Uterus (tissue), 4 donors: ENCODE results near the gene FAIM2. TPM values are rescaled to one million over a fixed set of nuclear protein-coding genes. Genes with fewer than 3 reads are reported as not detected.
A peak's percentile ranks its signal among the peaks of the same experiment; 100 is the strongest.

Source experiments
- DNase-seq, 2 donors: peaks; one replicate each; pipeline ENCODE4 v3.0.0-alpha.2; 2019 to 2020
- H3K27ac ChIP-seq, 2 donors: fragments of 200-600 bp; sonication (generic); 1 replicate in 1 of 2; 2 replicates in 1 of 2; pipeline ENCODE4 v1.5.1; 2016 to 2018
- H3K27me3 ChIP-seq, 2 donors: fragments of 200-600 bp; sonication (generic); one replicate each; pipeline ENCODE4 v1.5.1; 2018 to 2019; ENCODE audit warnings: control low read depth in 1 of 2
- H3K36me3 ChIP-seq, 2 donors: fragments of 200-600 bp; sonication (generic); one replicate each; pipeline ENCODE4 v1.5.1; 2019; ENCODE audit warnings: control low read depth in 1 of 2
- H3K4me1 ChIP-seq, 2 donors: fragments of 200-600 bp; sonication (generic); one replicate each; pipeline ENCODE4 v1.5.1; 2018 to 2019; ENCODE audit warnings: control low read depth in 1 of 2
- H3K4me3 ChIP-seq, 2 donors: fragments of 200-600 bp; sonication (generic); 1 replicate in 1 of 2; 2 replicates in 1 of 2; pipeline ENCODE4 v1.5.1; 2018 to 2019; ENCODE audit warnings: mild to moderate bottlenecking in 1 of 2
- H3K9me3 ChIP-seq, 2 donors: fragments of 200-600 bp; sonication (generic); one replicate each; pipeline ENCODE4 v1.5.1; 2019; ENCODE audit warnings: control low read depth in 1 of 2
- CTCF ChIP-seq, 4 experiments: fragments of 200-600 bp in 2 of 4; fragments of 450-650 bp in 2 of 4; sonication (generic) in 2 of 4; IDR thresholded peaks; one replicate each; pipeline ENCODE4 v1.5.1; 2016 to 2019; ENCODE audit warnings: antibody characterized with exemption in 4 of 4, mild to moderate bottlenecking in 2 of 4, moderate library complexity in 1 of 4
- POLR2A ChIP-seq, 2 donors: fragments of 450-650 bp; IDR thresholded peaks; one replicate each; pipeline ENCODE4 v1.6.1; 2016; ENCODE audit warnings: antibody characterized with exemption in 2 of 2, mild to moderate bottlenecking in 1 of 2, moderate library complexity in 1 of 2
- intact Hi-C: fragments of 100-400 bp; cut with DNase I; formaldehyde crosslinking; loops from one replicate; pipeline ENCODE4 v1.15.1; 2023; ENCODE audit warnings: low total_unique reads
- total RNA-seq, 4 donors: library from RNA; depleted of rRNA in 3 of 4; stranded (reverse); fragments of >200 nt in 3 of 4; gene quantifications; one replicate each; pipeline versions ENCODE4 v1.1.0 to v1.2.4, GENCODE V29; 2014 to 2023
- donor health status: DM: yes; HTN: yes; CAD: no.

Gene FAIM2
- total RNA-seq, 4 donors from 2014 or later, result 1.0 to 11.9 (median 5.5) TPM

DNA sequence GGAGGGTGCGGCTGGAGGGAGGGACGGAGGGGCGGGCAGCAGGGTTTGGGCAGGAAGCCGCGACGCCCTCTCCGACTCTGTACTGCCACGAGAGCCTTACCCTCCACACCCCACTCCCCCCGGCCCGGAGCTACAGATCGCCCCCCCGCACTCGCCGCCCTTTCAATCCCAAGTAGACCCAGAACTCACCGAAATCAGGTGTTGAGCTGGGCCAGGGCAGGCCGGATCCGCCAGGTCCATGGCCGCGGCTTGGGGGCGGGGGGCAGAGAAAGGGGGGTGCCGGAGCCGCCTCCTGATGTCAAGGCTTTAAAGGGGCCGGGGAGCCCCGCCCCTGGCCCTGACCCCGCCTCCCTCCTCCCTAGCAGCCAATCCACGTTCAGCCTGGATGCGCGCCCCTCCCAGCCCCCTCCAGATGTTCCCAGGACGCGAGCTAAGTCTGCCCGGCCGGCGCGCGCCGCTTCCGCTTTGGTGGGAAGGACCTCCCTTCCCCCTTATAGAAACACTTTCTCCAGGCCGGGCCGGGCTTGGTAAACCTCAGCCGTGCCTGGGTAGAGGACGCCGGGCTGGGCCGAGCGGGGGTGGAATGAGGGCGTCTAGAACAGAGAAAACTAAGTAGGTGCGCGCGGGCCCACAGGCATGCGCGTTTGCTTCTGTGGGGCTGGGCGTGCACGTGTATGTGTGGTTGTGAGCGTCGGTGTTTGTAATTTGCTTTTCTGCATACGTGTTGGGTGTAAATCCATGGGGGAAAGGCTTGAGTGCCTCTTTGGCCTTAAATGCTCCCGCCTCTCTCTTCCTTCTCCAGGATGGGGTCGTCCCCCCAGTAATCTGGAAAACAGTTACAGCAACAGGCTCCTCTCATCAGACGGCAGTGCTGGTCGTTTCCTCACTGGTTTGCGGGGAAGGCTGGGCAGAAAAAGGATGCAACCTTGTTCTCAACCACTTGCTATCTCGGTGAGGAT lies 75.3 kb downstream of the FAIM2 start, which contains the start of gene NCKAP5L:
Gene NCKAP5L (minus strand): TSS at position 281 of the 959 bp plus-strand sequence. CDS start 24,369 bp downstream, outside the sequence.
- Histone ChIP-seq H3K4me1 (peaks cover 0 to 4% of the 10 kb centered on the region in 2 donors), H3K9me3 (no peaks in the 10 kb centered on the region), H3K36me3 (no peaks in the 10 kb centered on the region), H3K27ac (peak within 1 kb of the TSS; percentile 86 to 91), H3K4me3 (peak within 1 kb of the TSS; percentile 90 to 95), H3K27me3 (no peaks in the 10 kb centered on the region)
- intact Hi-C loops, result no loop called here
- TF ChIP-seq POLR2A (IDR thresholded peaks at IDR 0.05) (peak; percentile 55), CTCF (IDR thresholded peaks at IDR 0.05) (no peak)
- peak; percentile 96 for DNase-seq

GRCh38 chr12:49827401-49828099 lies 76.2 kb downstream of the FAIM2 start:
- peak; percentile 57 to 70 for DNase-seq
- H3K27me3 ChIP-seq, result no peaks in the 10 kb centered on the region
- no peaks in the 10 kb centered on the region for H3K36me3 ChIP-seq
- peak overlapping the region; percentile 86 to 91 for H3K27ac ChIP-seq
- peak overlapping the region; percentile 90 to 95 for H3K4me3 ChIP-seq
- TF ChIP-seq POLR2A (IDR thresholded peaks at IDR 0.05), result no peak
- TF ChIP-seq CTCF (IDR thresholded peaks at IDR 0.05), result no peak
- peaks cover 0 to 4% of the 10 kb centered on the region in 2 donors for H3K4me1 ChIP-seq
- no peaks in the 10 kb centered on the region for H3K9me3 ChIP-seq
- intact Hi-C loops, result no loop called here

DNA sequence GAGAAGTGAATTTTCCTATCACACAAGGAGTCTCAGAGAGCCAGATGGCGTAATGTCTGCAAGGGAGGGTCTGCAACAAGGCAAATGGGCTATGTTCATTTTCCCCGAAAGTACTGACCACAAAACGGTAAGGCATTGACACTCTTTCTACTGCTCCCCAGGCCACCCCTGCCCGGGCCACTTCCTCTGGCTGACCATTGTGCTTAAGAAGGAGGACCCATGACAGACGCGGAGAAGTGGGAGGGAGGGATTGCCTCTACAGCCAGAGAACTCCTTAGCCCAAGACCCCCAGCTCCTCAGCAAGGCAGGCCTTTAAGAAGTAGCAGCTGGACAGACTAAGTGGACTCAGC lies 76.7 kb downstream of the FAIM2 start:
- no peak for DNase-seq
- Histone ChIP-seq H3K4me3 (peak overlapping the region; percentile 90 to 95), H3K27me3 (no peaks in the 10 kb centered on the region), H3K9me3 (no peaks in the 10 kb centered on the region), H3K27ac (peak overlapping the region; percentile 86 to 91), H3K4me1 (peaks cover 0 to 4% of the 10 kb centered on the region in 2 donors), H3K36me3 (no peaks in the 10 kb centered on the region)
- intact Hi-C loops, result no loop called here
- TF ChIP-seq CTCF (IDR thresholded peaks at IDR 0.05) (no peak), POLR2A (IDR thresholded peaks at IDR 0.05) (no peak)

- no peaks in the 10 kb centered on the region for H3K9me3 ChIP-seq
- H3K4me3 ChIP-seq, result no peak overlapping the region
- H3K36me3 ChIP-seq, result no peaks in the 10 kb centered on the region
- no peak overlapping the region for H3K27ac ChIP-seq
- no peaks in the 10 kb centered on the region for H3K27me3 ChIP-seq
- intact Hi-C loops, result no loop called here
- DNase-seq, result no peak
- peaks cover 0 to 4% of the 10 kb centered on the region in 2 donors for H3K4me1 ChIP-seq
- TF ChIP-seq CTCF (IDR thresholded peaks at IDR 0.05), result no peak
- no peak for TF ChIP-seq POLR2A (IDR thresholded peaks at IDR 0.05)
Observed at GRCh38 chr12:49825971-49826421, 77.7 kb downstream of the FAIM2 start.
